HTERT RPE-1 (cell line): ENCODE data around the gene CISH.

Experiments used
- in situ Hi-C: fragments of 300-500 bp; cut with MboI; formaldehyde crosslinking; loops from 4 replicates; pipeline ENCODE4 v1.14.3; 2020; ENCODE audit warnings: low sequenced_read_pairs

CISH gene

DNA sequence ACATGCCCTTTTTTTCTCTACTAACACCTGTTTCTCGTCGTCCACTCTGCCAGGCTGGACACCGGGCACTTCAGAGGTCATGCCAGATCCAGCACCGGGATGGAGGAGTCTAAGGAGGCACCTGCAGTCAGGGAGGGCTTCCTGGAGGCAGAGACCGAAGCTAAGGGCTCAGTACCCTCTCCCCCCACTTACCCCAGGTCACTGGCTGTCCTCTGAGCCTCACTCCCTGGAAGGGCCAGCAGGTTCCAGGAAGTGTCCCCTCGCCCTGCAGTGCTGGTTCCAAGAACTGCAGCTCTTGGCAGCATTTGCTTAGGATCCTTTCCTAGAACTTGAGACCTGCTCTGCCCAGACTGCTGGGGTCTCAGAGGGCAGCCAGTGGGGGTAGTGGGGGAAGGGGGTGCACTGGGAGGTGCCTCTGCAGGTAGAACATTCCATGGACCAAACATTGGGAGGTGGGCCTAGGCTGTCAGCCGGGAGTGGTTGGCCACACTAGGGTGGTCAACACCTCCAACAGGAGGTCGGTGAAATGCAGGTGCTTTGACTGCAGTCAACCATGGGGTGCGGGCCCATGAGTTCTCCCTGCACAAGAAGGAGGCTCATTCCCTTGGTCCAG is 11.3 kb downstream of the CISH start:
- in situ Hi-C loops, result no loop called here

GRCh38 chr3:50599716-50600118 is 11.9 kb downstream of the CISH start:
- in situ Hi-C loops, result no loop called here

DNA sequence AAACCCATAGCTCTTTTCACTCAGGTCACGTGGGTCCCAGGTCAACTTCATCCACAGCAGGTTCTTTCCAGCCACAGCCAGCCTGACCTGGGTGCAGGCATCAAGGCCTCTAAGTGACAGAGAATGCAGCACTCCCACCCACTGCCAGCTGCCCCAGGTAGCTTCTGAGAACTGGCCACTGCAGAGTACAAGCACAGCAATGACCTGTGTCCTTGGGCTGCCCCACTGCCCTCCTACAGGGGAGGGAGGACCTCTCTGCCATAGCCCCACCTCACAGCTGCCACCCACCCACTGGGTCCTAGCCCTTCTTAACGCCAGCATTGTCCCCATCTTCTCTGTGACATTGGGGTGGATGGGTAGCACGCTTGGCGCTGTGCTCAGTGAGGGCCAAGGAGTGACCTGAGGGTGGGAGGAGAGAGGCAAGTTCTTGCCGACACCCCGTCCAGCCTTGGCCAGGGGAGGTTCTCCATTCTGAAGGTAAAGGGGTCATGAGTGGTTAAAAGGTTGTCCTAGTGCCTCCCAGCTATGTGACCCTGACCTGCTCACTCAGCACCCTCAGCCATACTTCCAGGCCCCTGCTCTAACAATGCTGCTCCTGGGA is 12.4 kb downstream of the CISH start:
- in situ Hi-C loops, result no loop called here

DNA sequence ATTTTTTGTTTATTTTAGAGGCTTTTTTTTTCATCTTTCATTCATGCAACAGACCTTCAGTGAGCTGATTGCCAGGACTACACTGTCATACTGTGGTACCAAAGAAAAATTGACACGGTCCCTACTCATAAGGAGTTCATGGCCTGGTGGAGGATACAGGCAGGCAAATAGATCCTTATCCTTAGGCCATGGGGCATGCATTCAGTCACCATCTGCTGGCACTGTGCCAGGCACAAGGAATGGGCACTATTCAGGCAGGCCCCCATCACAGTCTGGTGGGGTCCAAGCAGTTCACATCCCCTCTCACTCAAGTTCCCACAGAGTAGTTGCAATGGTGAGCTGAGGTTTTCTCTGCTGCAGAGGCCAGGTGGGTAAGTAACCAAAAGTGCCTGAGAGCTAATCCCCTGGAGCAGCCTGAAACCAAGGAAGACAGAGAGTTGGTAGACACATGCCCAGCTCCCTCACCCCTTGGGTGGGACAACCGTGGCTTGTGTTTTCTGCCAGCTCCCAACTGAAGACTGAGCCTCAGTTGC is 17.3 kb downstream of the CISH start:
- in situ Hi-C loops, result no loop called here

- in situ Hi-C loops, result no loop called here
These were observed 19.0 kb downstream of the CISH start for GRCh38 chr3:50592568-50592967.

DNA sequence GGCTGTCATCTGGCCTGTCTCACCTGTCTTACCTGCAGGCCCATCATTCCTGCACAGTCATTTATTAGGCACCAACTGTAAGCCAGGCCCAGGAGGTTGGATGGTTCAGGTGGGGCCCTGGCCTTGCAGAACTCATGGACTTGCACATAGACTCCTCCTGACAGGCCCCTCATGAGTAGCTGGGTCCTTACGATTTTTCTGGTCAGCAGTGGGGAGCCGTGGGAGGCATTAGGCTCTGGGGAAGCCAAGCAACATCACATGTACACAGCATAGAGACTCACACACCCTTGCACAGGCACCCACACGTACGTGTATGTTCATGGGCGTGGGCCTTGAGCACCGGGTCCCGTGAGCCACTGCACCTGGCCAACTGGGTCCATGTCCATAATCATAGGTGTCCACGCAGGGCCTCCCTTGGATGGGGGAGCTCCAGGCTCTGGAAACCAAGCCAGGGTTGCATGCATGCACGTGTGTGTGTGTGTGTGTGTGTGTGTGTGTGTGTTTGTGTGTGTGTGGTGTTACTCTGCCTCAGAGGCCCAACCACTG is 20.3 kb downstream of the CISH start:
- in situ Hi-C loops, result no loop called here

- in situ Hi-C loops, result no loop called here
These were observed 22.7 kb downstream of the CISH start for GRCh38 chr3:50588759-50589433.

GRCh38 chr3:50587806-50588758 is 23.5 kb downstream of the CISH start:
- in situ Hi-C loops, result no loop called here

GRCh38 chr3:50587373-50587772 is 24.2 kb downstream of the CISH start:
- in situ Hi-C loops, result no loop called here

DNA sequence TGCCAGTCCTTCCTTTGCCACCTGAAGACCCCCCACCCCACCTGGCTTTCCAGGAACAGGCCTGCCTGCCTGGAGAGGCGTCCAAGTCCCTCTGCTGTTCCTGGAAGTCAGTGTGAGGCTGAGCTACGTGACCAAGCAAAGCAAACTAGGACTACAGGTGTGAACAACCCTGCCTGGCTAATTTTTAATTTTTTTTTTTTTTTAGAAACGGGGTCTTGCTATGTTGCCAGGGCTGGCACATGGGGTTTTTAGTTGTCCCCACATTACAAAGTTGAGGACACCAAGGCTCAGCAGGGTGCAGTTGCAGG is 24.9 kb downstream of the CISH start:
- in situ Hi-C loops, result no loop called here

- in situ Hi-C loops, result no loop called here
These were observed 25.4 kb downstream of the CISH start for GRCh38 chr3:50585919-50586762.

- in situ Hi-C loops, result no loop called here
These were observed 27.2 kb downstream of the CISH start for GRCh38 chr3:50584391-50584790.

- in situ Hi-C loops, result no loop called here
These were observed 27.7 kb downstream of the CISH start for GRCh38 chr3:50583897-50584296.

- in situ Hi-C loops, result no loop called here
These were observed 29.5 kb downstream of the CISH start for GRCh38 chr3:50582083-50582482.

DNA sequence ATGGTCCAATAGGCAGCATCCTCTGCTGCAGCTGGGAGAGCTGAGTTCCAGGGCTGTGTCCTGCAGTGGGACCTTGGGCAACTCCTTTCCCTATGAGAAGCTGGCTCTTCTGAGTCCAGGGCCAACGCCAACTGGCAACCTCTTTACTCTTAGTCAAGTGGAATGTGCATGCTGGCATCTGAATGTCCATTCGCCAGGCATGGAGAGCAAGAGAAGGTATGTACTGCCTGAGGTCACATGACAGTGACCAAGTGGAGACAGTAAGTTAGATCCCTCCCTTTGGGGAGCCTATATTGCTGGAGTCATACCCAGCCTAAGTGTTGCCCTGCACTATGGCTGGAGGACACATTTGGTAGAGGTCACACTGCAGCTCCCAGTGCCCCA is 30.1 kb downstream of the CISH start:
- in situ Hi-C loops, result no loop called here

- in situ Hi-C loops, result no loop called here
These were observed 30.7 kb downstream of the CISH start for GRCh38 chr3:50580683-50581458.

GRCh38 chr3:50577348-50577747 is 34.2 kb downstream of the CISH start:
- in situ Hi-C loops, result no loop called here

GRCh38 chr3:50575372-50575771 is 36.2 kb downstream of the CISH start:
- in situ Hi-C loops, result no loop called here

DNA sequence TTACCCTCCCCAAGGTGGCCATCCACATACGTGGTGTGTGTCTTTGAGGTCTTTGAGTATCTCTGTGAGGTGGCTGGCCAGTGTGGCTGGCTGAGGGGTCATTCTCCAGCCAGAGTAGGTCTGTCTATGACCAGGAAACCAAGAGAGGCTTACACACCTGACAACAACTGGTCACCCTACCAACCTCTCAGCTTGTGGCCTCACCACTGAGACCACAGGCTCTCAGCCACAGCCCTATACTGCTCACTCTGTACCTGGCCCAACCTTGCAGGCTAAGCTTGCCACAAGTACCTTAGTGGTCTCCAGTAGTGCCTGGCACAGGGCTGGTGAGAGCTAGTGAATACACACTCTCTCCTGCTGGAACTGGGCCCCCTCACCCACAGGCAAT is 37.1 kb downstream of the CISH start:
- in situ Hi-C loops, result no loop called here
